H9 (cell line): Measurements from ENCODE around the gene TNK2. TPM values are rescaled to one million over a fixed set of nuclear protein-coding genes. Genes with fewer than 3 reads are reported as not detected.

Experiments
- DNase-seq: peaks from one replicate; pipeline ENCODE4 v3.0.0-alpha.2; 2017
- H2AFZ ChIP-seq: one replicate; pipeline ENCODE4 v1.6.1; 2013; ENCODE audit warnings: mild to moderate bottlenecking, low read length, control low read depth, moderate library complexity
- H2AK5ac ChIP-seq: 2 replicates; pipeline ENCODE4 v1.6.1; 2013; ENCODE audit warnings: low read length, control low read depth, mixed read lengths; ENCODE audit not compliant: insufficient read length
- H2BK120ac ChIP-seq: one replicate; pipeline ENCODE4 v1.6.1; 2013; ENCODE audit warnings: low read depth, mild to moderate bottlenecking, low read length, control low read depth, inconsistent platforms; ENCODE audit not compliant: poor library complexity, severe bottlenecking
- H2BK12ac ChIP-seq: 2 replicates; pipeline ENCODE4 v1.6.1; 2013; ENCODE audit warnings: low read length, control low read depth, mixed read lengths, low read depth; ENCODE audit not compliant: insufficient read length
- H2BK15ac ChIP-seq: 2 replicates; pipeline ENCODE4 v1.6.1; 2013; ENCODE audit warnings: low read depth, low read length, control low read depth
- H2BK20ac ChIP-seq: one replicate; pipeline ENCODE4 v1.6.1; 2013; ENCODE audit warnings: low read depth, mild to moderate bottlenecking, low read length, control low read depth, inconsistent platforms; ENCODE audit not compliant: poor library complexity, severe bottlenecking
- H2BK5ac ChIP-seq: 2 replicates; pipeline ENCODE4 v1.6.1; 2013; ENCODE audit warnings: low read length, control low read depth, mixed read lengths; ENCODE audit not compliant: insufficient read length
- H3K14ac ChIP-seq: 2 replicates; pipeline ENCODE4 v1.6.1; 2013; ENCODE audit warnings: low read length, control low read depth; ENCODE audit not compliant: insufficient read depth
- H3K18ac ChIP-seq: 2 replicates; pipeline ENCODE4 v1.6.1; 2013; ENCODE audit warnings: low read depth, mild to moderate bottlenecking, mixed read lengths, low read length, control low read depth; ENCODE audit not compliant: insufficient read length
- H3K23ac ChIP-seq: 2 replicates; pipeline ENCODE4 v1.6.1; 2013; ENCODE audit warnings: low read length, control low read depth, mixed read lengths, low read depth; ENCODE audit not compliant: insufficient read length
- H3K23me2 ChIP-seq: 2 replicates; pipeline ENCODE4 v1.6.1; 2013; ENCODE audit warnings: low read depth, mild to moderate bottlenecking, mixed read lengths, low read length, control low read depth; ENCODE audit not compliant: insufficient read length, poor library complexity, severe bottlenecking
- H3K27ac ChIP-seq: 2 replicates; pipeline ENCODE4 v1.5.1; 2013; ENCODE audit warnings: low read length, control low read depth, mixed read lengths, low read depth; ENCODE audit not compliant: insufficient read length
- H3K27me3 ChIP-seq: 2 replicates; pipeline ENCODE4 v1.6.1; 2013; ENCODE audit warnings: low read length, control low read depth, inconsistent platforms; ENCODE audit not compliant: insufficient read depth
- H3K4ac ChIP-seq: 2 replicates; pipeline ENCODE4 v1.6.1; 2013; ENCODE audit warnings: low read depth, mild to moderate bottlenecking, control low read depth, inconsistent platforms, low read length, moderate library complexity
- H3K4me1 ChIP-seq: 2 replicates; pipeline ENCODE4 v1.6.1; 2013; ENCODE audit warnings: low read length, control low read depth, inconsistent platforms; ENCODE audit not compliant: insufficient read depth
- H3K4me2 ChIP-seq: 2 replicates; pipeline ENCODE4 v1.6.1; 2013; ENCODE audit warnings: low read length, control low read depth, mixed read lengths; ENCODE audit not compliant: insufficient read length, insufficient read depth
- H3K56ac ChIP-seq: 2 replicates; pipeline ENCODE4 v1.6.1; 2013; ENCODE audit warnings: low read depth, mild to moderate bottlenecking, mixed read lengths, low read length, control low read depth; ENCODE audit not compliant: insufficient read length
- H3K79me1 ChIP-seq: 2 replicates; pipeline ENCODE4 v1.6.1; 2013; ENCODE audit warnings: low read depth, mild to moderate bottlenecking, moderate library complexity, low read length, control low read depth, inconsistent platforms; ENCODE audit not compliant: insufficient read depth, poor library complexity, severe bottlenecking
- H3K79me2 ChIP-seq: 2 replicates; pipeline ENCODE4 v1.6.1; 2013; ENCODE audit warnings: low read length, control low read depth, inconsistent platforms; ENCODE audit not compliant: insufficient read depth
- H3K9ac ChIP-seq: 2 replicates; pipeline ENCODE4 v1.6.1; 2013; ENCODE audit warnings: low read length, control low read depth, mixed read lengths; ENCODE audit not compliant: insufficient read length; ENCODE audit errors: extremely low read depth
- H3K9me3 ChIP-seq: one replicate; pipeline ENCODE4 v1.6.1; 2013; ENCODE audit warnings: low read depth, low read length, inconsistent platforms; ENCODE audit not compliant: control insufficient read depth
- H3T11ph ChIP-seq: one replicate; pipeline ENCODE4 v1.6.1; 2013; ENCODE audit warnings: mild to moderate bottlenecking, low read length, control low read depth, inconsistent platforms
- H4K20me1 ChIP-seq: one replicate; pipeline ENCODE4 v1.6.1; 2013; ENCODE audit not compliant: control insufficient read depth, insufficient read length, insufficient read depth
- H4K5ac ChIP-seq: 2 replicates; pipeline ENCODE4 v1.6.1; 2013; ENCODE audit warnings: low read depth, mild to moderate bottlenecking, mixed read lengths, low read length, control low read depth; ENCODE audit not compliant: insufficient read length
- H4K8ac ChIP-seq: replicated peaks from 2 replicates; pipeline ENCODE4 v1.6.1; 2013; ENCODE audit warnings: low read length, control low read depth, mixed read lengths, low read depth; ENCODE audit not compliant: insufficient read length
- H4K91ac ChIP-seq: 2 replicates; pipeline ENCODE4 v1.6.1; 2013; ENCODE audit warnings: low read depth, mild to moderate bottlenecking, moderate library complexity, mixed read lengths, low read length, control low read depth; ENCODE audit not compliant: insufficient read length
- H3K27ac Mint-ChIP-seq, 3 experiments: 2 replicates in 2 of 3; 3 replicates in 1 of 3; pipeline ENCODE4 v1.8.0; 2020 to 2021; ENCODE audit warnings: mixed read lengths in 3 of 3, mild to moderate bottlenecking in 1 of 3, moderate library complexity in 1 of 3
- H3K27me3 Mint-ChIP-seq: 2 replicates; pipeline ENCODE4 v1.8.0; 2021; ENCODE audit warnings: low read depth, mild to moderate bottlenecking, moderate library complexity, mixed read lengths
- H3K36me3 Mint-ChIP-seq, 3 experiments: 2 replicates in 2 of 3; 3 replicates in 1 of 3; pipeline ENCODE4 v1.8.0; 2020 to 2021; ENCODE audit warnings: low read depth in 3 of 3, mixed read lengths in 3 of 3; ENCODE audit not compliant: insufficient read depth in 1 of 3
- H3K4me1 Mint-ChIP-seq, 2 experiments: 2 replicates each; pipeline ENCODE4 v1.8.0; 2020; ENCODE audit warnings: mixed read lengths in 2 of 2
- H3K4me3 Mint-ChIP-seq, 2 experiments: 2 replicates in 1 of 2; 3 replicates in 1 of 2; pipeline ENCODE4 v1.8.0; 2020 to 2021; ENCODE audit warnings: mild to moderate bottlenecking in 2 of 2, mixed read lengths in 2 of 2, moderate library complexity in 1 of 2
- H3K9me3 Mint-ChIP-seq, 2 experiments: 2 replicates in 1 of 2; 3 replicates in 1 of 2; pipeline ENCODE4 v1.8.0; 2020; ENCODE audit warnings: mild to moderate bottlenecking in 2 of 2, mixed read lengths in 2 of 2, moderate library complexity in 1 of 2
- WGBS: extraction: QIAGEN DNeasy Blood & Tissue Kit; methylation state at CpG from one replicate; pipeline ENCODE4 v1.1.7; 2013; ENCODE audit warnings: missing lambda C conversion rate, low lambda C conversion rate, mixed read lengths; ENCODE audit not compliant: insufficient read length; ENCODE audit errors: extremely low coverage; 5-methylcytosine and 5-hydroxymethylcytosine counted together
- total RNA-seq: library from RNA; stranded (reverse); gene quantifications from 2 replicates; pipeline ENCODE4 v1.2.1, GENCODE V29; 2021
- TF ChIP-seq, protein P1 (sequence below): fragments of 200-600 bp; sonication (generic); conservative IDR thresholded peaks from 3 replicates; pipeline ENCODE4 v1.8.0; 2021; ENCODE audit warnings: antibody characterized with exemption, mild to moderate bottlenecking

The TNK2 gene
- total RNA-seq, 1 experiment from 2014 or later = 34.5 TPM

DNA sequence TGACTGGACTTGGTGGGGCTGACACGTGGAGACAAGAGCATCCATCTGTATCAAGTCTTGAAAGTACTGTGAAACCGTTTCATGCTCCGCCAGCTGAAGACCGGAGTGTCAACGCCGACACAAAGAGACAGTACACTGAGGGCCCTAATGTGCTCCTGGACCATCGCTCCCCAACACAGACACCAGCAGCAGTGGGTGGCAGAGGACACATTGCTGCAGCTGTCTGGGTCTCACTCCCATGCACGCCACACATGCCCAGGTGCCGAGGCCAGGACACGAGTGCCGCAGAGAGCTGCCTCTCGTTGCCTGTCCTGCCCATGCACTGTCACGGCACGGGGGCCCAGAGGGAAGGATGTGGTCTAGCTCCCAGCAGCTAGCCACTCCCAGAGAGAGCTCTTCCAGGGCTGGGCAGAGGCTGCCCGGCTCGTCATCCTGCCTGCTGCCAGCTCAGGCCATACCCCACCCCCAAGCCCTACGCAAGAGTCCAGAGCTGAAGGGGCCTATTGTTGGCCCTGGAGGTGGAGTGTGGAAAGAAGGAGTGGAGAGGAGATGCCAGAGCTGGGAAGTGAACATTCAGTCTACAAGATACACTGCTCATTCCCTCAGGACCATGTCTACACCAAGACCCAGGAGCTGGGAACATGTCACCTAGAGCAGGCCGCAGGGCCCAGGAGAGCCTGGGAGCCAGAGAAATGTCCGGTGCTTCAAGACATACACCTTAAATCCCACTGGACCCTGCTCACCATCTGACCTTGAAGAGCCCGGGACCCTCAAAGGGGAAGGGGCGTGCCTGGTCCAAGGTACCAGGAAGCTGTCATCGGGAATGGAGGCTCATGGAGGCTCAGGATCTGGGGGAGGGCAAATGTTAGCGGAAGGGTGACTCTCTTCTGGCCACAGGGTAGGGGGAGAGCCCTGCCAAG is 7.7 kb downstream of the TNK2 start:
- H3K9ac ChIP-seq = no peak overlapping the region
- no peak overlapping the region for H2BK15ac ChIP-seq
- H4K8ac ChIP-seq = no peak overlapping the region
- H3K4me2 ChIP-seq = no peak overlapping the region
- no peak overlapping the region for H4K5ac ChIP-seq
- H3K23ac ChIP-seq = no peak overlapping the region
- no peak overlapping the region for H4K91ac ChIP-seq
- H2BK5ac ChIP-seq = no peak overlapping the region
- H3K79me1 ChIP-seq = no peaks in the 10 kb centered on the region
- no peak overlapping the region for H3K27ac ChIP-seq
- no peak overlapping the region for H2AK5ac ChIP-seq
- H2BK12ac ChIP-seq = no peak overlapping the region
- TF ChIP-seq, protein P1, sequence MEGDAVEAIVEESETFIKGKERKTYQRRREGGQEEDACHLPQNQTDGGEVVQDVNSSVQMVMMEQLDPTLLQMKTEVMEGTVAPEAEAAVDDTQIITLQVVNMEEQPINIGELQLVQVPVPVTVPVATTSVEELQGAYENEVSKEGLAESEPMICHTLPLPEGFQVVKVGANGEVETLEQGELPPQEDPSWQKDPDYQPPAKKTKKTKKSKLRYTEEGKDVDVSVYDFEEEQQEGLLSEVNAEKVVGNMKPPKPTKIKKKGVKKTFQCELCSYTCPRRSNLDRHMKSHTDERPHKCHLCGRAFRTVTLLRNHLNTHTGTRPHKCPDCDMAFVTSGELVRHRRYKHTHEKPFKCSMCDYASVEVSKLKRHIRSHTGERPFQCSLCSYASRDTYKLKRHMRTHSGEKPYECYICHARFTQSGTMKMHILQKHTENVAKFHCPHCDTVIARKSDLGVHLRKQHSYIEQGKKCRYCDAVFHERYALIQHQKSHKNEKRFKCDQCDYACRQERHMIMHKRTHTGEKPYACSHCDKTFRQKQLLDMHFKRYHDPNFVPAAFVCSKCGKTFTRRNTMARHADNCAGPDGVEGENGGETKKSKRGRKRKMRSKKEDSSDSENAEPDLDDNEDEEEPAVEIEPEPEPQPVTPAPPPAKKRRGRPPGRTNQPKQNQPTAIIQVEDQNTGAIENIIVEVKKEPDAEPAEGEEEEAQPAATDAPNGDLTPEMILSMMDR = no peak
- peaks cover 0 to 2% (median under 1%) of the 10 kb centered on the region in 3 experiments; a peak in 2 of 7 replicates for H3K36me3 Mint-ChIP-seq
- H3K4ac ChIP-seq = no peak overlapping the region
- DNase-seq = no peak
- no peak overlapping the region for H2BK120ac ChIP-seq
- H3K4me1 ChIP-seq = peaks cover 3% of the 10 kb centered on the region
- H3K9me3 Mint-ChIP-seq = no peaks in the 10 kb centered on the region
- no peak overlapping the region for H3K18ac ChIP-seq
- peaks cover 5% of the 10 kb centered on the region; the same call in 1 of the 2 replicates for H3K27me3 Mint-ChIP-seq
- H3K56ac ChIP-seq = no peak overlapping the region
- no peak overlapping the region for H3K4me3 Mint-ChIP-seq
- no peaks in the 10 kb centered on the region for H3K9me3 ChIP-seq
- no CpG with 5 or more reads among the region's 23 CpGs for WGBS
- H3K14ac ChIP-seq = no peak overlapping the region; the same call in 1 of the 2 replicates
- H3K27ac Mint-ChIP-seq = no peak overlapping the region; a peak in 2 of 7 replicates
- no peak overlapping the region for H2BK20ac ChIP-seq
- H3K27me3 ChIP-seq = no peaks in the 10 kb centered on the region
- H3K23me2 ChIP-seq = peaks cover 4% of the 10 kb centered on the region
- no peak overlapping the region for H2AFZ ChIP-seq
- H4K20me1 ChIP-seq = no peaks in the 10 kb centered on the region
- H3T11ph ChIP-seq = no peak overlapping the region
- peaks cover 24 to 26% of the 10 kb centered on the region in 2 experiments for H3K4me1 Mint-ChIP-seq
- peaks cover 5% of the 10 kb centered on the region; the same call in 1 of the 2 replicates for H3K79me2 ChIP-seq
